ENCODE data around the gene AP2B1. TPM values are rescaled to one million over a fixed set of nuclear protein-coding genes. Genes with fewer than 3 reads are reported as not detected.
A peak's percentile ranks its signal among the peaks of the same experiment; 100 is the strongest.

Gene AP2B1
- total RNA-seq, 1 donor from 2014 or later: 330 TPM

DNA sequence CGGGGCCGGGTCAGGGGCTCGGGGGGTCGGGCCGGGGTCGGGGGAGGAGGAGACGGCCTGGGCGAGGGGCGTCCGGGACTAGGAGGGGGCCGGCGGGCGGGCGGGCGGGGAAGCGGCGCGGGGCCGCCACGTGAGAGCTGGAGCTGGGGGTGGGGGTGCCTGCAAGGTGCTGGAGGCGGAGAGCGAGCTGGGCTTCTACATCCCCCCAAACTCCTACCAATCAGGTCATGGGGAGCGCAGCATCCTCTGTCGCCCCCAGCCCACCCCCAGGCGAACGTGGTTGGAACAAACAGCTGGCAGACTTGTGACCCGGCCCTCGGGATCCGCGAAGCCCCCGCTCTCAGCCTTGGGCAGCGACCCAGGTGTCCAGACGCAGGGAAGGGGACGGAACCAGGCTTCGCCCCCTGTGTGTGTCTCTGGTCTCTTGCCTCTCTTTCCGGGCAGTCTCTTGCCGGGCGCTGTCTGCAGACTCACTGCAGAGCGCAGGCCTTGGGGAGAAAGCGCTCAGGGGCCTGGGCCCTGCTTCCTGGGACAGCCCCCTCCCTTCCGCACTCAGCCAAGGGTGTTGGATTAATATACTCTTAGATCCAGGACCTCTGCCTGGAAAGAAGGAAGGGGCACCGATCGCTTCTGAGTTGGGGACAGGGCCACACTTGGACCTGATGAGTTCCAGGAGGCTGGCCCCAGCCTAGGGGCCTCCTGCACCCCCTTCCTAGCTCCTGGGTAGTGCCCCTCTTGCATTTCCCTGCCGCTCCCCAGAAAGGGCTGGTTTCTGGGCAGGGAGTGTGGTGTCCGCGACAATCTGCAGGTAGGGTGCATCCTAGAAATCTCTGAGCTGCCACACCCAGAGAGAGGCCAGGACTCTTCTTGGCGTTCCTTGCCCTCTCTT, 145.0 kb downstream of the AP2B1 start:
- H3K4me3 Mint-ChIP-seq (ENCODE audit: unreplicated experiment): peak overlapping the region; percentile 87
- TF ChIP-seq, protein P1, sequence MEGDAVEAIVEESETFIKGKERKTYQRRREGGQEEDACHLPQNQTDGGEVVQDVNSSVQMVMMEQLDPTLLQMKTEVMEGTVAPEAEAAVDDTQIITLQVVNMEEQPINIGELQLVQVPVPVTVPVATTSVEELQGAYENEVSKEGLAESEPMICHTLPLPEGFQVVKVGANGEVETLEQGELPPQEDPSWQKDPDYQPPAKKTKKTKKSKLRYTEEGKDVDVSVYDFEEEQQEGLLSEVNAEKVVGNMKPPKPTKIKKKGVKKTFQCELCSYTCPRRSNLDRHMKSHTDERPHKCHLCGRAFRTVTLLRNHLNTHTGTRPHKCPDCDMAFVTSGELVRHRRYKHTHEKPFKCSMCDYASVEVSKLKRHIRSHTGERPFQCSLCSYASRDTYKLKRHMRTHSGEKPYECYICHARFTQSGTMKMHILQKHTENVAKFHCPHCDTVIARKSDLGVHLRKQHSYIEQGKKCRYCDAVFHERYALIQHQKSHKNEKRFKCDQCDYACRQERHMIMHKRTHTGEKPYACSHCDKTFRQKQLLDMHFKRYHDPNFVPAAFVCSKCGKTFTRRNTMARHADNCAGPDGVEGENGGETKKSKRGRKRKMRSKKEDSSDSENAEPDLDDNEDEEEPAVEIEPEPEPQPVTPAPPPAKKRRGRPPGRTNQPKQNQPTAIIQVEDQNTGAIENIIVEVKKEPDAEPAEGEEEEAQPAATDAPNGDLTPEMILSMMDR (IDR thresholded peaks at IDR 0.05; ENCODE audit: unreplicated experiment): no peak
- DNase-seq (ENCODE audit: low spot score): no peak

DNA sequence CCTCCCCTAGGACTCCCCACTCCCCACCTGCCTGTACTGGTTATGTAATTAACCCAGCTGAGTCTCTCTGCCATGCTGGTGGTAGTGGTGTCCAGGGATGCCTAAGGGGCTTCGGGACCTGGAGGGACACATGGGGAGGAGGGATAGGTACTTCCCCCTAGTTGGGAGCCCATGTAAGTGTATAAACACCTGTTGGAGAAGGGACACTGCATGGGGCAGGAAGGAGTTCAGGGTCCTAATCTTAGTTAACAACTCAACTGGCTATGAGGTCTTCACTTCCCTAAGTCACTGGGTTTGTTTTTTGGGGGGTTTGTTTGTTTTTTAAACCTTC, 145.6 kb downstream of the AP2B1 start:
- H3K36me3 Mint-ChIP-seq (ENCODE audit: low read depth, unreplicated experiment): peaks cover 6% of the 10 kb centered on the region
- peaks cover 12% of the 10 kb centered on the region for H3K27me3 Mint-ChIP-seq (ENCODE audit: unreplicated experiment)
- no peak for DNase-seq (ENCODE audit: low spot score)
- no peaks in the 10 kb centered on the region for H3K9me3 Mint-ChIP-seq (ENCODE audit: unreplicated experiment)
- H3K27ac Mint-ChIP-seq (ENCODE audit: unreplicated experiment): no peak overlapping the region
- TF ChIP-seq, protein P1 (IDR thresholded peaks at IDR 0.05; ENCODE audit: unreplicated experiment): no peak
- H3K4me3 Mint-ChIP-seq (ENCODE audit: unreplicated experiment): peak overlapping the region; percentile 31
- peaks cover 9% of the 10 kb centered on the region for H3K4me1 Mint-ChIP-seq (ENCODE audit: unreplicated experiment)

More for the DNA sequence above, 145.0 kb downstream of the AP2B1 start:
- H3K27me3 Mint-ChIP-seq (ENCODE audit: unreplicated experiment): peaks cover 12% of the 10 kb centered on the region
- H3K36me3 Mint-ChIP-seq (ENCODE audit: low read depth, unreplicated experiment): peaks cover 9% of the 10 kb centered on the region
- peaks cover 9% of the 10 kb centered on the region for H3K4me1 Mint-ChIP-seq (ENCODE audit: unreplicated experiment)
- H3K9me3 Mint-ChIP-seq (ENCODE audit: unreplicated experiment): no peaks in the 10 kb centered on the region
- H3K27ac Mint-ChIP-seq (ENCODE audit: unreplicated experiment): no peak overlapping the region

DNA sequence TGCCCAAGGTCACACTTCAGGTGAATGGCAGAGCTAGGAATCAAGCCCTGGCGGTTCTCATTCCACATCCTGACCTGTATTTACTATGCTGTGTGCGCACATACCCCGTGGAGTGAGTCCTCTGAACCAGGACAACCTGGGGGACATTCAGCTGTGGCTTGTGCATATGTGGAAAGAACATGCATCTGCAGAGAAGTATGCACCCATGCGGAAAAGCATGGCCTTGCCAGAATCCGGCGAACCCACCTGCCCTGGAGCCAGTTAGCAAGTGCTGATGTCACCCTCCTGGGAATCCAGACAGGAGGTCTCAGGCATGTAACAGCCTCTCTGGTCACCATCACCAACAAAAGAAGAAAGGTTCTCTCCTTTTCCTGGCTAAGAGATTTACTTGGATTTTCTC, 146.2 kb downstream of the AP2B1 start:
- no peak for DNase-seq (ENCODE audit: low spot score)
- Mint-ChIP-seq H3K27ac (ENCODE audit: unreplicated experiment) (no peak overlapping the region), H3K9me3 (ENCODE audit: unreplicated experiment) (no peaks in the 10 kb centered on the region), H3K4me1 (ENCODE audit: unreplicated experiment) (peaks cover 9% of the 10 kb centered on the region), H3K4me3 (ENCODE audit: unreplicated experiment) (no peak overlapping the region), H3K27me3 (ENCODE audit: unreplicated experiment) (peaks cover 12% of the 10 kb centered on the region), H3K36me3 (ENCODE audit: low read depth, unreplicated experiment) (peaks cover 4% of the 10 kb centered on the region)
- TF ChIP-seq, protein P1 (IDR thresholded peaks at IDR 0.05; ENCODE audit: unreplicated experiment): no peak

DNA sequence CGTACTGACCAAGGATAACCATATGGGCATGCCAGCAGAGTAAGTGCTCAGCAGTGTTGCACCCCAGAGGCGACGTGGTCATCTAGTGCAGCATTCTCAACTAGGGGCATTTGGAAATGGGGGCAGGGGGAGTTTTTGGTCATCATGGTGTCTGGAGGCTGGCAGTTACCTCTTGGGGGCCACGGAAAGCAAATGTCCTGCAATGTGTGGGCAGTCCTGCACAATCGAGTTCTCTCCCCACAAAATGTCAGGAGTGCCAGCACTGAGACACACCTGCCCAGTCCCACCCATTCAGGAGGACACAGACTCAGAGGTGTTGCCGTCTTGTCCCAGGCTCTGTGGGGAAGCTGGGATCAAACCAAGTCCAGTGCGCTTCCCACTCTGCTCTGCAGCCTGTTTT, 147.3 kb downstream of the AP2B1 start:
- Mint-ChIP-seq H3K27me3 (ENCODE audit: unreplicated experiment) (peaks cover 12% of the 10 kb centered on the region), H3K36me3 (ENCODE audit: low read depth, unreplicated experiment) (peaks cover 4% of the 10 kb centered on the region), H3K4me1 (ENCODE audit: unreplicated experiment) (peaks cover 9% of the 10 kb centered on the region), H3K27ac (ENCODE audit: unreplicated experiment) (no peak overlapping the region), H3K4me3 (ENCODE audit: unreplicated experiment) (no peak overlapping the region), H3K9me3 (ENCODE audit: unreplicated experiment) (no peaks in the 10 kb centered on the region)
- TF ChIP-seq, protein P1 (IDR thresholded peaks at IDR 0.05; ENCODE audit: unreplicated experiment): no peak
- no peak for DNase-seq (ENCODE audit: low spot score)
